GM18508 (cell line): ENCODE data around the gene PRR33.

Experiments
- ATAC-seq: cut with Tn5 transposase; IDR thresholded peaks from one replicate; pipeline ENCODE4 v1.9.1; 2021; ENCODE audit warnings: moderate number of reproducible peaks; ENCODE audit not compliant: insufficient read depth, unreplicated experiment

PRR33 gene

GRCh38 chr11:1840780-1841480 is 50.8 kb downstream of the PRR33 start:
- ATAC-seq, result no peak

- no peak for ATAC-seq
These were observed 51.5 kb downstream of the PRR33 start for GRCh38 chr11:1839924-1840779.

- ATAC-seq, result no peak
These were observed 52.3 kb downstream of the PRR33 start for GRCh38 chr11:1839204-1839923.

- no peak for ATAC-seq
These were observed 53.1 kb downstream of the PRR33 start, which contains the start of gene TNNI2 for GRCh38 chr11:1838426-1839144. Gene TNNI2, plus strand, starts transcription at chr11:1838981. Its CDS starts 716 bp downstream, at chr11:1839697.
